Measurements from ENCODE around the gene IGLL1. TPM values are rescaled to one million over a fixed set of nuclear protein-coding genes. Genes with fewer than 3 reads are reported as not detected.

IGLL1 gene
- total and polyA plus RNA-seq, 2 experiments from 2014 or later, result not detected

GRCh38 chr22:23570681-23571080 lies 9.4 kb downstream of the IGLL1 start:
- Histone ChIP-seq H3K4me1 (ENCODE audit: insufficient read depth) (peaks cover 5% of the 10 kb centered on the region), H2AFZ (no peak overlapping the region), H3K36me3 (replicated peaks; ENCODE audit: insufficient read depth, low read depth) (no peaks in the 10 kb centered on the region), H4K20me1 (ENCODE audit: insufficient read depth, poor library complexity, severe bottlenecking) (no peaks in the 10 kb centered on the region), H3K9me3 (ENCODE audit: low read depth) (no peaks in the 10 kb centered on the region), H3K4me3 (no peak overlapping the region), H3K79me2 (no peaks in the 10 kb centered on the region), H3K27me3 (no peaks in the 10 kb centered on the region), H3K4me2 (no peak overlapping the region), H3K27ac (no peak overlapping the region), H3K9me2 (replicated peaks; ENCODE audit: insufficient read depth) (no peaks in the 10 kb centered on the region)
- no peak for DNase-seq (ENCODE audit: low spot score)
- no peak for TF ChIP-seq EZH2phosphoT487 (IDR thresholded peaks at IDR 0.05; ENCODE audit: low read depth, severe bottlenecking, unreplicated experiment)
- TF ChIP-seq EZH2 (IDR thresholded peaks at IDR 0.05; ENCODE audit: borderline replicate concordance), result no peak
- no peak for TF ChIP-seq CTCF (IDR thresholded peaks at IDR 0.05; ENCODE audit: poor library complexity)
- 92% methylated on average over 8 of the region's 8 CpGs for WGBS (ENCODE audit: low lambda C conversion rate, missing lambda C conversion rate)

- Histone ChIP-seq H3K27me3 (no peaks in the 10 kb centered on the region), H3K9me2 (replicated peaks; ENCODE audit: insufficient read depth) (no peaks in the 10 kb centered on the region), H3K79me2 (no peaks in the 10 kb centered on the region), H2AFZ (no peak overlapping the region), H3K4me2 (no peak overlapping the region), H3K36me3 (replicated peaks; ENCODE audit: insufficient read depth, low read depth) (no peaks in the 10 kb centered on the region), H3K9me3 (ENCODE audit: low read depth) (no peaks in the 10 kb centered on the region), H3K4me1 (ENCODE audit: insufficient read depth) (peaks cover 9% of the 10 kb centered on the region), H4K20me1 (ENCODE audit: insufficient read depth, poor library complexity, severe bottlenecking) (no peaks in the 10 kb centered on the region), H3K27ac (no peak overlapping the region), H3K4me3 (no peak overlapping the region)
- WGBS (ENCODE audit: low lambda C conversion rate, missing lambda C conversion rate), result 97% methylated on average over 10 of the region's 10 CpGs
- TF ChIP-seq CTCF (IDR thresholded peaks at IDR 0.05; ENCODE audit: poor library complexity) (no peak), EZH2phosphoT487 (IDR thresholded peaks at IDR 0.05; ENCODE audit: low read depth, severe bottlenecking, unreplicated experiment) (no peak), EZH2 (IDR thresholded peaks at IDR 0.05; ENCODE audit: borderline replicate concordance) (no peak)
- DNase-seq (ENCODE audit: low spot score), result no peak
Observed at GRCh38 chr22:23569716-23570115, 10.4 kb downstream of the IGLL1 start.

GRCh38 chr22:23569291-23569690 lies 10.8 kb downstream of the IGLL1 start:
- no peaks in the 10 kb centered on the region for H3K27me3 ChIP-seq
- H4K20me1 ChIP-seq (ENCODE audit: insufficient read depth, poor library complexity, severe bottlenecking), result no peaks in the 10 kb centered on the region
- peaks cover 9% of the 10 kb centered on the region for H3K4me1 ChIP-seq (ENCODE audit: insufficient read depth)
- H3K79me2 ChIP-seq, result no peaks in the 10 kb centered on the region
- no peaks in the 10 kb centered on the region for H3K36me3 ChIP-seq (replicated peaks; ENCODE audit: insufficient read depth, low read depth)
- no peaks in the 10 kb centered on the region for H3K9me3 ChIP-seq (ENCODE audit: low read depth)
- TF ChIP-seq CTCF (IDR thresholded peaks at IDR 0.05; ENCODE audit: poor library complexity) (no peak), EZH2phosphoT487 (IDR thresholded peaks at IDR 0.05; ENCODE audit: low read depth, severe bottlenecking, unreplicated experiment) (no peak), EZH2 (IDR thresholded peaks at IDR 0.05; ENCODE audit: borderline replicate concordance) (no peak)
- H2AFZ ChIP-seq, result no peak overlapping the region
- DNase-seq (ENCODE audit: low spot score), result no peak
- H3K27ac ChIP-seq, result no peak overlapping the region
- H3K9me2 ChIP-seq (replicated peaks; ENCODE audit: insufficient read depth), result no peaks in the 10 kb centered on the region
- no peak overlapping the region for H3K4me3 ChIP-seq
- 92% methylated on average over 8 of the region's 8 CpGs for whole genome bisulfite sequencing (ENCODE audit: low lambda C conversion rate, missing lambda C conversion rate)
- no peak overlapping the region for H3K4me2 ChIP-seq
